Endodermal cell (in vitro differentiated cells): ENCODE results near the gene PRODH2. TPM values are rescaled to one million over a fixed set of nuclear protein-coding genes. Genes with fewer than 3 reads are reported as not detected.

ENCODE experiments used
- DNase-seq: peaks from one replicate; pipeline ENCODE4 v3.0.0-alpha.2; 2017
- H3K27ac ChIP-seq: 2 replicates; pipeline ENCODE4 v1.5.1; 2013; ENCODE audit warnings: mild to moderate bottlenecking, low read depth, low read length, moderate library complexity
- H3K27me3 ChIP-seq: 2 replicates; pipeline ENCODE4 v1.6.1; 2013; ENCODE audit warnings: mild to moderate bottlenecking, low read length, moderate library complexity; ENCODE audit not compliant: insufficient read depth, control insufficient read depth, poor library complexity, severe bottlenecking
- H3K36me3 ChIP-seq: 2 replicates; pipeline ENCODE4 v1.7.0; 2013; ENCODE audit warnings: mild to moderate bottlenecking, low read length, moderate library complexity; ENCODE audit not compliant: control insufficient read depth, insufficient read depth
- H3K4me1 ChIP-seq: one replicate; pipeline ENCODE4 v1.7.0; 2013; ENCODE audit warnings: low read length; ENCODE audit not compliant: control insufficient read depth, insufficient read depth
- H3K4me3 ChIP-seq: 2 replicates; pipeline ENCODE4 v1.5.1; 2013; ENCODE audit warnings: mild to moderate bottlenecking, low read length, moderate library complexity
- H3K9ac ChIP-seq: 2 replicates; pipeline ENCODE4 v1.6.1; 2013; ENCODE audit warnings: mild to moderate bottlenecking, low read length, moderate library complexity; ENCODE audit not compliant: poor library complexity, severe bottlenecking; ENCODE audit errors: extremely low read depth
- H3K9me3 ChIP-seq: 2 replicates; pipeline ENCODE4 v1.6.1; 2013; ENCODE audit warnings: mild to moderate bottlenecking, low read length, moderate library complexity; ENCODE audit not compliant: control insufficient read depth
- H3K27ac Mint-ChIP-seq: 2 replicates; pipeline ENCODE4 v1.8.0; 2020; ENCODE audit warnings: mixed read lengths
- H3K27me3 Mint-ChIP-seq: 2 replicates; pipeline ENCODE4 v1.8.0; 2021; ENCODE audit warnings: mild to moderate bottlenecking, mixed read lengths; ENCODE audit not compliant: insufficient read depth
- H3K36me3 Mint-ChIP-seq: 2 replicates; pipeline ENCODE4 v1.8.0; 2020; ENCODE audit warnings: low read depth, mixed read lengths
- H3K4me1 Mint-ChIP-seq: 2 replicates; pipeline ENCODE4 v1.8.0; 2020; ENCODE audit warnings: mixed read lengths
- H3K4me3 Mint-ChIP-seq: 2 replicates; pipeline ENCODE4 v1.8.0; 2020; ENCODE audit warnings: mild to moderate bottlenecking, moderate library complexity, mixed read lengths
- H3K9me3 Mint-ChIP-seq: 2 replicates; pipeline ENCODE4 v1.8.0; 2020; ENCODE audit warnings: mild to moderate bottlenecking, mixed read lengths
- CTCF ChIP-seq: fragments of 200-600 bp; sonication (generic); conservative IDR thresholded peaks from 2 replicates; pipeline ENCODE4 v1.5.0; 2021; ENCODE audit warnings: antibody characterized with exemption, mild to moderate bottlenecking
- WGBS, 2 experiments: methylation state at CpG; one replicate each; pipeline versions ENCODE4 v1.1.5 to v1.1.7; 2013; ENCODE audit warnings: missing lambda C conversion rate in 2 of 2, mixed read lengths in 1 of 2; ENCODE audit not compliant: insufficient coverage in 1 of 2, insufficient read length in 1 of 2; 5-methylcytosine and 5-hydroxymethylcytosine counted together
- total RNA-seq, 2 donors: library from RNA; stranded (reverse); fragmentation: NEBNext Ultra II Directional in 1 of 2; extraction: Animal tissue kit (Norgen Biotek cat#: 25700) in 1 of 2; gene quantifications; 2 replicates in 1 of 2; 3 replicates in 1 of 2; pipeline ENCODE4 v1.2.1, GENCODE V29; 2021

The PRODH2 gene
- total RNA-seq, 2 donors from 2014 or later, result 1.0 to 1.5 TPM

- peaks cover 89% of the 10 kb centered on the region for H3K27me3 Mint-ChIP-seq
- H3K9me3 Mint-ChIP-seq, result no peaks in the 10 kb centered on the region
- Histone ChIP-seq H3K9ac (no peak overlapping the region), H3K36me3 (no peaks in the 10 kb centered on the region), H3K4me3 (no peak overlapping the region), H3K4me1 (peaks cover 6% of the 10 kb centered on the region), H3K9me3 (no peaks in the 10 kb centered on the region), H3K27ac (no peak overlapping the region), H3K27me3 (peaks cover 99% of the 10 kb centered on the region)
- no peaks in the 10 kb centered on the region for H3K36me3 Mint-ChIP-seq
- no peak for TF ChIP-seq CTCF
- 81 to 100% methylated on average over 2 to 6 of the region's 6 CpGs for WGBS, 2 experiments
- H3K4me1 Mint-ChIP-seq, result peaks cover 11% of the 10 kb centered on the region
- no peak overlapping the region for H3K4me3 Mint-ChIP-seq
- H3K27ac Mint-ChIP-seq, result no peak overlapping the region
- no peak for DNase-seq
Measured at GRCh38 chr19:35858311-35858710, 45.7 kb upstream of the PRODH2 start.

GRCh38 chr19:35856546-35857149, 44.0 kb upstream of the PRODH2 start, which contains the start of gene KIRREL2:
Gene KIRREL2, plus strand, starts transcription at chr19:35856911. Its CDS starts 209 bp downstream, at chr19:35857120.
- peak within 1 kb of the TSS; percentile 3 for H3K9ac ChIP-seq
- H3K4me3 Mint-ChIP-seq, result peak within 1 kb of the TSS; percentile 55
- DNase-seq, result peak; percentile 84
- peaks cover 6% of the 10 kb centered on the region for H3K4me1 ChIP-seq
- no peaks in the 10 kb centered on the region for H3K9me3 Mint-ChIP-seq
- H3K4me3 ChIP-seq, result peak within 1 kb of the TSS; percentile 75
- peak within 1 kb of the TSS; percentile 97 for H3K27ac ChIP-seq
- peaks cover 88% of the 10 kb centered on the region for H3K27me3 ChIP-seq
- H3K27me3 Mint-ChIP-seq, result peaks cover 84% of the 10 kb centered on the region
- no peak for TF ChIP-seq CTCF
- H3K9me3 ChIP-seq, result no peaks in the 10 kb centered on the region
- no peaks in the 10 kb centered on the region for H3K36me3 ChIP-seq
- H3K4me1 Mint-ChIP-seq, result peaks cover 11% of the 10 kb centered on the region
- H3K27ac Mint-ChIP-seq, result no peak within 1 kb of the TSS
- H3K36me3 Mint-ChIP-seq, result no peaks in the 10 kb centered on the region
- 3% methylated on average over 10 to 42 of the region's 42 CpGs for WGBS, 2 experiments

- H3K36me3 Mint-ChIP-seq, result no peaks in the 10 kb centered on the region
- H3K4me1 Mint-ChIP-seq, result peaks cover 3% of the 10 kb centered on the region
- H3K4me3 Mint-ChIP-seq, result no peak overlapping the region
- Histone ChIP-seq H3K4me1 (peaks cover 6% of the 10 kb centered on the region), H3K36me3 (no peaks in the 10 kb centered on the region), H3K27me3 (peaks cover 77% of the 10 kb centered on the region), H3K27ac (no peak overlapping the region), H3K4me3 (no peak overlapping the region), H3K9me3 (no peaks in the 10 kb centered on the region), H3K9ac (no peak overlapping the region)
- no peak for DNase-seq
- H3K9me3 Mint-ChIP-seq, result no peaks in the 10 kb centered on the region
- no peak overlapping the region for H3K27ac Mint-ChIP-seq
- H3K27me3 Mint-ChIP-seq, result peaks cover 77% of the 10 kb centered on the region
- TF ChIP-seq CTCF, result no peak
- WGBS, 2 experiments, result 60 to 87% methylated on average over 2 to 8 of the region's 8 CpGs
Measured at GRCh38 chr19:35853038-35853756, 40.6 kb upstream of the PRODH2 start.
